Activated naive CD4-positive, alpha-beta T cell (primary cell): ENCODE data around the gene MRGPRX3.

ENCODE experiments used
- DNase-seq, 4 experiments: peaks; one replicate each; lab custom pipeline; 2025; lab: John Stamatoyannopoulos, UW

Gene MRGPRX3

GRCh38 chr11:18168372-18168771, 36.0 kb downstream of the MRGPRX3 start:
- no peak for DNase-seq

GRCh38 chr11:18171377-18172000, 39.1 kb downstream of the MRGPRX3 start:
- no peak for DNase-seq

DNA sequence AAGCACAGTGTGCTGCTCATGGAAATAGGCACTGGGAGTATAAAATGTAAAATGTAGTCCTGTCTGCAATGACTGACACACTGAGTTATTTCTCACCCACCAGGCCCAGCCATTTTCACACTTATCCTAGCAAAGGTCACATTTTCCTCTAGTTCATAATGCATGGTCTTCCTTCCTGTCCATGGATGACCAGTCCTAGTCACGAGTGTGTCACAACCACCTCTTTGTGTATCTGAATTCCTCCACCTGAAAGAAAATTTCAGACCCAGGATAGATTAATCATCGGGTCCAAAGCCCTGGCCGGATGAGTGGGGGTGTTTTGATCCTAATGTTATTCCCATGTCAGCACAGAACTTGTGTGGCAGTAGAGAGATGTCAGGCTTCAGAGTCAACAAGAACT, 40.3 kb downstream of the MRGPRX3 start, which contains the start of gene MRGPRX4:
MRGPRX4 (plus strand) TSS at position 172 of the 400 bp plus-strand sequence. CDS start 420 bp downstream, outside the sequence.
- no peak for DNase-seq

DNA sequence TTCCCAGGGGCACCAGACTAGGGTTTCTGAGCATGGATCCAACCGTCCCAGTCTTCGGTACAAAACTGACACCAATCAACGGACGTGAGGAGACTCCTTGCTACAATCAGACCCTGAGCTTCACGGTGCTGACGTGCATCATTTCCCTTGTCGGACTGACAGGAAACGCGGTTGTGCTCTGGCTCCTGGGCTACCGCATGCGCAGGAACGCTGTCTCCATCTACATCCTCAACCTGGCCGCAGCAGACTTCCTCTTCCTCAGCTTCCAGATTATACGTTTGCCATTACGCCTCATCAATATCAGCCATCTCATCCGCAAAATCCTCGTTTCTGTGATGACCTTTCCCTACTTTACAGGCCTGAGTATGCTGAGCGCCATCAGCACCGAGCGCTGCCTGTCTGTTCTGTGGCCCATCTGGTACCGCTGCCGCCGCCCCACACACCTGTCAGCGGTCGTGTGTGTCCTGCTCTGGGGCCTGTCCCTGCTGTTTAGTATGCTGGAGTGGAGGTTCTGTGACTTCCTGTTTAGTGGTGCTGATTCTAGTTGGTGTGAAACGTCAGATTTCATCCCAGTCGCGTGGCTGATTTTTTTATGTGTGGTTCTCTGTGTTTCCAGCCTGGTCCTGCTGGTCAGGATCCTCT, 41.0 kb downstream of the MRGPRX3 start:
- no peak for DNase-seq
